ENCODE results near the gene PHF2.
A peak's percentile ranks its signal among the peaks of the same experiment; 100 is the strongest.

The PHF2 gene

DNA sequence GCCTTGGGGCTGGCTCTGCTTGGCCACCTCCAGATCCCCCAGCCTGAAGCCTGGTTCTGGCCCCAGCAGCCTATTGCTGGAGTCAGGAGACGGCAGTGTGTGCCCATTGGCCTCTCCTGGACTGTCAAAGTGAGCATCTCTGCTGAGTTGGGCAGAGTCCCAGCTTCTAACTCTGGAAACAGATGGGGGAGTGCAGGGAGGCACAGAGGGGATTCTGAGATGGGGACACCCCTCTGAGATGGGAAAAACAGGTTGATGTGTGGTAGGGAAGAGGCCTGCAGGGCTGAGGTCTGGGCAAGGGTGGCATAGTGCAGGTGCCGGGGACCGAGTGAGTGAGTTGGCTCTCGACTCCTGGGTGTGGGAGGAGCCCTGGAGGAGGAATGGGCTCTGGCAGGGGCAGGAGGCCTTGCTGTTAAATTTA is 27.5 kb downstream of the PHF2 start:
- Histone ChIP-seq H3K9ac (ENCODE audit: low read depth, low read length) (no peak overlapping the region), H3K4me3 (ENCODE audit: low read depth, low read length) (no peak overlapping the region), H3K27ac (ENCODE audit: low read depth, low read length) (no peak overlapping the region), H3K9me3 (ENCODE audit: control insufficient read depth, insufficient read depth, low read length) (no peaks in the 10 kb centered on the region), H3K4me1 (ENCODE audit: control insufficient read depth, insufficient read depth, low read length) (peaks cover 31% of the 10 kb centered on the region), H3K36me3 (ENCODE audit: control insufficient read depth, insufficient read depth, low read length) (no peaks in the 10 kb centered on the region), H3K27me3 (ENCODE audit: control insufficient read depth, insufficient read depth, low read length) (no peaks in the 10 kb centered on the region)

DNA sequence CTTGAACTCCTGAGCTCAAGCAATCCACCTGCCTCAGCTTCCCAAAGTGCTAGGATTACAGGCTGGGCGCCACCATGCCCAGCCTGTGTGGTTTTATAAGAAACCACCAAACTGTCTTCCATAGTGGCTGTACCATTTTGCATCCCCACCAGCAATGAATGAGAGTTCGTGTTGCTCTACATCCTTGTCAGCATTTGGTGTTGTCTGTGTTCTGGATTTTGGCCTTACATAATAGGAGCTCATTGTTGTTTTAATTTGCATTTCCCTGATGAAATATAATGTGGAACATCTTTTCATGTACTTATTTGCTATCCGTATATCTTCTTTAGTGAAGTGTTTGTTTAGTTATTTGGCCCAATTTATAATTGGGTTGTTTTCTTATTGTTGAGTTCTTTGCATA is 29.8 kb downstream of the PHF2 start:
- H3K4me3 ChIP-seq (ENCODE audit: low read depth, low read length): no peak overlapping the region
- H3K9me3 ChIP-seq (ENCODE audit: control insufficient read depth, insufficient read depth, low read length): no peaks in the 10 kb centered on the region
- no peaks in the 10 kb centered on the region for H3K27me3 ChIP-seq (ENCODE audit: control insufficient read depth, insufficient read depth, low read length)
- H3K27ac ChIP-seq (ENCODE audit: low read depth, low read length): no peak overlapping the region
- no peak overlapping the region for H3K9ac ChIP-seq (ENCODE audit: low read depth, low read length)
- H3K4me1 ChIP-seq (ENCODE audit: control insufficient read depth, insufficient read depth, low read length): peaks cover 8% of the 10 kb centered on the region
- H3K36me3 ChIP-seq (ENCODE audit: control insufficient read depth, insufficient read depth, low read length): no peaks in the 10 kb centered on the region

DNA sequence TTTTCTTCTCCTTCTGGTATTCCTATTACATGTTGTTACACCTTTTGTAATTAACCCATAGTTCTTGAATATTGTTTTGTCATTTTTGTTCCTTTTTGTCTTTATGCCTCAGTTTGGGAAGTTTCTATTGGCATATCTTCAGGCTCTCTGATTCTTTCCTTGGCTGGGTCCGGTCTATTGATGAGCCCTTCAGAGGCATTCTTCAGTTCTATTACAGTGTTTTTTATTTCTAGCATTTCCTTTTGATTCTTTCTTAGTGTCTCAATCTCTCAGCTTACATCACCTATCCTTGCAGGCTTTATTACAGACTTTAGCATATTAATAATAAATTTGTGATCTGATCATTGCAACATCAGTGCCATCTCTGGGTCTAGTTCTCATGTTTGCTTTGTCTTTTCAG is 33.8 kb downstream of the PHF2 start:
- Histone ChIP-seq H3K4me1 (ENCODE audit: control insufficient read depth, insufficient read depth, low read length) (no peaks in the 10 kb centered on the region), H3K9me3 (ENCODE audit: control insufficient read depth, insufficient read depth, low read length) (no peaks in the 10 kb centered on the region), H3K27ac (ENCODE audit: low read depth, low read length) (no peak overlapping the region)

DNA sequence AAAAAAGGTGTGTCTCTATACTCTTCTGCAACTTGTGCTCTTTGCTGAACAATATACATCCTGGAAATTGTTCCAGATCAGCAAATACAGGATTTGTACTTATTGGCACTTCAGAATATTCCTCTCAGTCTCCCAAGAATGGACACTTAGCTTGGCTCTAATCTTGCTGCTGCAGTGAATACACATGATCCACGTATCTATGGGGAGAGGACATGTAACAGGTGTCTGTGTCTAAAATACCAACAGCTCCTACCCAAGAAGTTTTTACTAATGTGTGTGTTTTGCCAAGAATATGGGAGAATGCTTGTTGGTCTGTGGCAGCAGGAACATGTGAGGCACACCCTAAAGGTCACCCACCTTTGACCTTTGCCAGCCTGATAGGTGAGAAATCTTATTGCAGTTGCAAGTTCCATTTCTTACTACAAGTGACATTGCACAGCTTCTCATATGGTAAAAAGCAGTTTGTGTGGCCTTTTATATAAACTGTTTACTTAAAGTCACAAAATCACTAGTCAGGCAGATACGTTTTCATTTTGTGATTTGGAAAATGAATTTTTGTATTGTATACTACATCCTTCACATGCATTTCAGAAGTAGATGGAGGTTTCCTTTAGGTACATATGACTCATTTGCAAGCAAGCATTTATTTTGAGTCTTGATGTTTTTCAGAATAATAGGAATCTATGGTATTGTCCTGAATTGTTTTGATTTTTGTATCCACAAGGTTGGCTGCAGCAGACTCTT is 35.8 kb downstream of the PHF2 start:
- Histone ChIP-seq H3K27ac (ENCODE audit: low read depth, low read length) (no peak overlapping the region), H3K27me3 (ENCODE audit: control insufficient read depth, insufficient read depth, low read length) (no peaks in the 10 kb centered on the region), H3K4me3 (ENCODE audit: low read depth, low read length) (no peak overlapping the region), H3K9ac (ENCODE audit: low read depth, low read length) (no peak overlapping the region), H3K4me1 (ENCODE audit: control insufficient read depth, insufficient read depth, low read length) (peaks cover 4% of the 10 kb centered on the region), H3K36me3 (ENCODE audit: control insufficient read depth, insufficient read depth, low read length) (no peaks in the 10 kb centered on the region), H3K9me3 (ENCODE audit: control insufficient read depth, insufficient read depth, low read length) (no peaks in the 10 kb centered on the region)

More for the DNA sequence above, 33.8 kb downstream of the PHF2 start:
- Histone ChIP-seq H3K4me3 (ENCODE audit: low read depth, low read length) (no peak overlapping the region), H3K27me3 (ENCODE audit: control insufficient read depth, insufficient read depth, low read length) (no peaks in the 10 kb centered on the region), H3K36me3 (ENCODE audit: control insufficient read depth, insufficient read depth, low read length) (no peaks in the 10 kb centered on the region), H3K9ac (ENCODE audit: low read depth, low read length) (no peak overlapping the region)

DNA sequence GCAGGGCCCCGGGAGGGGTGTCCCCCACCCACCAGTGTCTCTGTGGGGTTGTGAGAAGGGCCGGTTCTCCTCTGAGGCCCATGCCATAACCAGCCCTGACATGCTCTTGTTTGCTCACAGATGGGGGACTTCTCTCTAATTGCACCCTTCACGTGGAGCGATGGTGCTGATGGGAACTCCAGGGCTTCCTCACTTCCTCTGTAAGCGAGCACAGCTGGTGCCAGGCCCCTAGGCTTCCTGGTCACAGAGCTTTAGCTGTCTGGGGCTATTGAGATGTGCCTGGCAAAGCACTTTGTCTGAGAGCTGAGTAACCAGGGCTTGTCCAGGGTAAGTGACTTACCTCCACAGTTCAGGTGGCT is 36.4 kb downstream of the PHF2 start:
- Histone ChIP-seq H3K9me3 (ENCODE audit: control insufficient read depth, insufficient read depth, low read length) (no peaks in the 10 kb centered on the region), H3K4me3 (ENCODE audit: low read depth, low read length) (no peak overlapping the region), H3K36me3 (ENCODE audit: control insufficient read depth, insufficient read depth, low read length) (no peaks in the 10 kb centered on the region), H3K4me1 (ENCODE audit: control insufficient read depth, insufficient read depth, low read length) (peaks cover 9% of the 10 kb centered on the region), H3K27me3 (ENCODE audit: control insufficient read depth, insufficient read depth, low read length) (no peaks in the 10 kb centered on the region), H3K27ac (ENCODE audit: low read depth, low read length) (no peak overlapping the region), H3K9ac (ENCODE audit: low read depth, low read length) (no peak overlapping the region)

DNA sequence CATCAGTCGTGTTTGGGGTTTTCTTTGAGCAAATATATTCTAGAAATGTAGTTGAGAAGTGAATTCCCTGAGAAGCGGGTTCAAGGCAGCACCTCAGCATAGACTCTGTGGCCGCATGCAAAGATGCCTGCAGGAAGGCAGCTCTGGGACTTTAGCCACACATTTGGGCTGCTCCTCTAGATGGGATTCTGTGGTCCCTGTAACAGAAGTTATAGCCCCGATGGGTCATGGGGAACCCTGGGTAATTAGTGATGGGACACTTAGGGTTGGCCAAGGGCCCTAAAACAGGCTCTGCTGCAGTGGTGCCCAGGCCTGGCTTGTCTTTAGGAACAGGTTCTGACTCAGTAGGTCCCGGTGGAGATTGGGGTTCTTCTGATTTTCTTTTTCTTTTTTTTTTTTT is 36.8 kb downstream of the PHF2 start:
- Histone ChIP-seq H3K36me3 (ENCODE audit: control insufficient read depth, insufficient read depth, low read length) (no peaks in the 10 kb centered on the region), H3K9ac (ENCODE audit: low read depth, low read length) (no peak overlapping the region), H3K27ac (ENCODE audit: low read depth, low read length) (no peak overlapping the region), H3K4me1 (ENCODE audit: control insufficient read depth, insufficient read depth, low read length) (peaks cover 10% of the 10 kb centered on the region), H3K4me3 (ENCODE audit: low read depth, low read length) (no peak overlapping the region), H3K27me3 (ENCODE audit: control insufficient read depth, insufficient read depth, low read length) (no peaks in the 10 kb centered on the region), H3K9me3 (ENCODE audit: control insufficient read depth, insufficient read depth, low read length) (no peaks in the 10 kb centered on the region)

DNA sequence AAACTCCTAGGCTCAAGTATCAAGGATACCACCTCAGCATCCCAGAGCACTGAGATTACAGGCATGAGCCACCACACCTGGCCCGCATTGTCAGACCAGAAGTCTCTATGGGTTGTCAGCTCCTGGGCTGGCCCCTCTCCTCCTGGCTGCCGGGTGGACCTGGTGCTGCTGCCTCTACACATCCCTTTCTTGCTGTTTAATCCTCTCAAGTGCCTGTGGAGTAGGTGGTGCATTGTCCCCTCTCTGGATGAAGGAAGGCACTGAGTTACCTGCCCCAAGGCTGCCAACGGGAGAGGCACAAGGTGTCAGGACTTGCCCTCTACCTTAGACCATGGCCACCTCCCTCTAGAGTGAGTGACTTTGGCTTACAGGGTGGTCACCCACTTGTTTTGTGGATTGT is 37.4 kb downstream of the PHF2 start:
- H3K27ac ChIP-seq (ENCODE audit: low read depth, low read length): no peak overlapping the region
- H3K4me1 ChIP-seq (ENCODE audit: control insufficient read depth, insufficient read depth, low read length): peaks cover 10% of the 10 kb centered on the region
- H3K9me3 ChIP-seq (ENCODE audit: control insufficient read depth, insufficient read depth, low read length): no peaks in the 10 kb centered on the region
- H3K4me3 ChIP-seq (ENCODE audit: low read depth, low read length): no peak overlapping the region
- no peak overlapping the region for H3K9ac ChIP-seq (ENCODE audit: low read depth, low read length)
- H3K36me3 ChIP-seq (ENCODE audit: control insufficient read depth, insufficient read depth, low read length): no peaks in the 10 kb centered on the region
- H3K27me3 ChIP-seq (ENCODE audit: control insufficient read depth, insufficient read depth, low read length): no peaks in the 10 kb centered on the region

DNA sequence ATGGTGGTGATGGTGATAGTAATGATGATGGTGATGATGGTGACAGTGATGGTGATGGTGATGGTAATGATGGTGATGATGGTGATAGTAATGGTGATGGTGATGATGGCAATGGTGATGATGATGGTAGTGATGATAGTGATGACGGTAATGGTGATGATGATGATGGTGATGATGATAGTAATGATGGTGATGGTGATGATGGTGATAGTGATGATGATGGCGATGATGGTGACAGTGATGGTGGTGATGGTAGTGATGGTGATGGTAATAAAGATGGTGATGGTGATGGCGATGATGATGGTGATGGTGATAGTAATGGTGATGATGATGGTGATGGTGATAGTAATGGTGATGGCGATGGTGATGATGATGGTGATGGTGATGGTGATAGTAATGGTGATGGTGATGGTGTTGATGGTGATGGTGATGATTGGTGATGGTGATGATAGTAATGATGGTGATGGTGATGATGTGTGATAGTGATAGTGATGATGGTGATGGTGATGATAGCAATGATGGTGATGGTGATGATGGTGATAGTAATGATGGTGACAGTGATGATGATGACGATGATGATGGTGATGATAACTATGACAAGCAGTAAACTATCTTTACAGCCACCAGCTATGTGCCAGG is 38.6 kb downstream of the PHF2 start:
- Histone ChIP-seq H3K4me1 (ENCODE audit: control insufficient read depth, insufficient read depth, low read length) (peaks cover 10% of the 10 kb centered on the region), H3K4me3 (ENCODE audit: low read depth, low read length) (no peak overlapping the region), H3K27me3 (ENCODE audit: control insufficient read depth, insufficient read depth, low read length) (no peaks in the 10 kb centered on the region), H3K9me3 (ENCODE audit: control insufficient read depth, insufficient read depth, low read length) (no peaks in the 10 kb centered on the region), H3K36me3 (ENCODE audit: control insufficient read depth, insufficient read depth, low read length) (no peaks in the 10 kb centered on the region), H3K9ac (ENCODE audit: low read depth, low read length) (no peak overlapping the region), H3K27ac (ENCODE audit: low read depth, low read length) (no peak overlapping the region)

DNA sequence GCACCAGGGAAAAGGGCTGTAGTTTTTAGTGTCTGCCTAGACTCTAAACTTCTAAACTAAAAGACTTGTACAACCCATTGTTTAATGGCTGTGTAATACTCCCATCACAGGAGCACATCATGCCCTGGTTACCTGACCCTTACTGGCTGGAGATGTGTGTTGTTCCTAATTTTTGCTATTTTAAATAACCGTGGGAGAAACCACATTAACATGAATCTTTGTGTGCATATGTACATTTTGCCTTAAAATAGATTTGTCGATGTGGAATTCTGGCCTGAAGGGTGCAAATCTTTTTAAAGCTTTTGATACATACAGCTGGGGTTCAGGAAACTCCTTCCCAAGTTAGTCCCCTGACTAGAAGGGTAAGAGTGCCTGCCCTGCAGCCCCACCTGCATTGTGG is 39.7 kb downstream of the PHF2 start:
- peaks cover 10% of the 10 kb centered on the region for H3K4me1 ChIP-seq (ENCODE audit: control insufficient read depth, insufficient read depth, low read length)
- no peak overlapping the region for H3K27ac ChIP-seq (ENCODE audit: low read depth, low read length)
- H3K36me3 ChIP-seq (ENCODE audit: control insufficient read depth, insufficient read depth, low read length): no peaks in the 10 kb centered on the region
- no peak overlapping the region for H3K4me3 ChIP-seq (ENCODE audit: low read depth, low read length)
- H3K9ac ChIP-seq (ENCODE audit: low read depth, low read length): no peak overlapping the region
- no peaks in the 10 kb centered on the region for H3K27me3 ChIP-seq (ENCODE audit: control insufficient read depth, insufficient read depth, low read length)
- no peaks in the 10 kb centered on the region for H3K9me3 ChIP-seq (ENCODE audit: control insufficient read depth, insufficient read depth, low read length)

DNA sequence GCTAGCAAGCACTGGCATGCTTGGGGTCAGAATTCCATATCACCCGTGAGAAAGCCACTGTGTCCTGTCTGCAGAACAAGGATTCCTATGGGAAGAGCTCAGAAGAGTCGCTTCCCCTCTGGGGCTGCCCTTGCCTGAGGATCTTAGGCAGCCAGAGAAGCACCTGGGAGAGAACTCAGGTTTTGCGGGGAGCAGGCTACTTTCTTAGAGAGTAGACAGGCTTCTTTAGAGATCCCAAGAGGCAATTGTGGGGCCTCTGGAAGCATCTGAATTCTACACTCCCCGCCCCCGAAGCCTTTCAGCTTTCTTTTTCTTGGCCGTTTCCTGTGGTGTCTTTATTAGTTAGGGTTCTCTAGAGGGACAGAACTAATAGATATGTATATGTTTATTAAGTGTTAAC is 40.9 kb downstream of the PHF2 start:
- peaks cover 10% of the 10 kb centered on the region for H3K4me1 ChIP-seq (ENCODE audit: control insufficient read depth, insufficient read depth, low read length)
- no peaks in the 10 kb centered on the region for H3K27me3 ChIP-seq (ENCODE audit: control insufficient read depth, insufficient read depth, low read length)
- no peaks in the 10 kb centered on the region for H3K9me3 ChIP-seq (ENCODE audit: control insufficient read depth, insufficient read depth, low read length)
- H3K4me3 ChIP-seq (ENCODE audit: low read depth, low read length): no peak overlapping the region
- H3K27ac ChIP-seq (ENCODE audit: low read depth, low read length): peak overlapping the region; percentile 80
- H3K9ac ChIP-seq (ENCODE audit: low read depth, low read length): no peak overlapping the region
- H3K36me3 ChIP-seq (ENCODE audit: control insufficient read depth, insufficient read depth, low read length): no peaks in the 10 kb centered on the region

DNA sequence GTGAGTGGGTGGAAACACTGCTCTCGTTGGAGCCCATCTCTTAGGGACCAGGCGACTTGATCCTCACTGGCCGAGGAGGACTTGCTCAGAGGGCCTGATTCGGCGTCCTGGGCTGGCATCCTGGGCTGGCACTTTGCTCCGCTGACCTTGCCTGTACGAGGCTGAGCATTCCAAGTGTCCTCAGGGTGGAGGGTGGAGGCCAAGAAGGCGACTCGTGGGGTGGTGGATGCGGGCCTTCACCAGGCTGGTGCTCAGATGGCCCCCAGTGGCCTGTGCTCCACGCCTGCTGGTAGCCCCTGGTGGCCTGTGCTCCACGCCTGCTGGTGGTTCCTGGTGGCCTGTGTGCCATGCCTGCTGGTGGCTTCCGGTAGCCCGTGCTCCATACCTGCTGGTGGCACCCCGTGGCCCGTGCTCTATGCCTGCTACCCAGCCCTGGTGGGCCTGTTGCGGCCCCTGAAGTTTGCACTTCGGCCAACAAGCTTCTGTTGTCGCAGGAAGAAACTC is 42.9 kb downstream of the PHF2 start:
- Histone ChIP-seq H3K9ac (ENCODE audit: low read depth, low read length) (no peak overlapping the region), H3K36me3 (ENCODE audit: control insufficient read depth, insufficient read depth, low read length) (no peaks in the 10 kb centered on the region), H3K4me1 (ENCODE audit: control insufficient read depth, insufficient read depth, low read length) (peaks cover 10% of the 10 kb centered on the region), H3K27me3 (ENCODE audit: control insufficient read depth, insufficient read depth, low read length) (no peaks in the 10 kb centered on the region), H3K9me3 (ENCODE audit: control insufficient read depth, insufficient read depth, low read length) (no peaks in the 10 kb centered on the region), H3K4me3 (ENCODE audit: low read depth, low read length) (no peak overlapping the region), H3K27ac (ENCODE audit: low read depth, low read length) (no peak overlapping the region)
